ENCODE results near the gene ACMSD.
"Not testable (repeated sequence)": the region's sequence is repeated elsewhere in the genome, so short reads cannot be mapped to it uniquely, and the experiment has no call there.

The ACMSD gene

DNA sequence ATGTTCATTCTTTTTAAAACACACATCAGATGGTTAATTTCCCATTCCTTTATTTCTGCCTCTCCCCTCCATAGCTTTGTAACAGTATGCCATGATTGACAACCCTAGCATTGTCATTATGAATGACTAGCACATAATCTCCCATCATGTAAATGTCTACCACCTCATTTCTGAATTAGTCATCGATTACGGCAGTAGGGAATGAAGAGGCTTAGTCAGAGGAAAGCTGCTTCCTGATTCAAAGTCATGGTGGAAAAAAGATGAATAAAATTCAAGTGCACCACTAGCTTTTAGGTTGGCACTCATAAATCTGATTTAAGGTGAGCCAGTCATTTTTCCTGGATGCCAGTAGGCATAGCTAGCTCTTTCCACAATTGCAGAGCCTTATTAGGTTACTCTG, 19.1 kb upstream of the ACMSD start:
- no peaks in the 10 kb centered on the region for H3K36me3 ChIP-seq (ENCODE audit: control insufficient read depth, insufficient read depth, low read length)

DNA sequence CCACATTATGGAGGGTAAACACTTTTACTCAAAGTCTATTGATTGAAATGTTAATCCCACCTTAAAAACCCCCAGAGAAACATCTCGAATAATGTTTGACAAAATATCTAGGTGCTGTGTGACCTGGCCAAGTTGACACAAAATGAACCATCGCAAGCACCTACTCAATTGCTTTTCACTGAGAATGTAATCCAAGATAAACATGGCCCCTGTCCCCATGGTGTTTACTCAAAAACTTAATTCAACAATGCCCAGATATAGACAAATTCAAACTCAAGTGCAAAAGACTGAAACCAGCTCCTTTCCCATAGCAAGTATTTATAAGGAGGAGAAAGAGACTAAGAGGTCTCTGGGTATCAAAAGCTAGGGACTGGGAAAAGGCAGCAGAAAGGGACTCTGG, 15.0 kb upstream of the ACMSD start:
- 80 to 93% methylated on average over 1 of the region's 2 CpGs for WGBS, 2 experiments (ENCODE audit: insufficient coverage in 2 of 2)
- Histone ChIP-seq H3K36me3 (ENCODE audit: control insufficient read depth, insufficient read depth, low read length) (no peaks in the 10 kb centered on the region), H3K27ac (ENCODE audit: low read depth, low read length, severe bottlenecking) (no peak overlapping the region), H3K4me3 (ENCODE audit: extremely low read depth, insufficient read depth, low read length, poor library complexity, severe bottlenecking) (no peak overlapping the region), H3K9me3 (ENCODE audit: control insufficient read depth, low read length) (no peaks in the 10 kb centered on the region), H3K4me1 (ENCODE audit: control insufficient read depth, insufficient read depth, low read length, poor library complexity, severe bottlenecking) (no peaks in the 10 kb centered on the region)

More for the DNA sequence above, 19.1 kb upstream of the ACMSD start:
- WGBS, 2 experiments (ENCODE audit: insufficient coverage in 2 of 2), result 83% methylated on average over 1 of the region's 2 CpGs; no CpG with 5 or more reads in 1 of the 2 experiments
- no peaks in the 10 kb centered on the region for H3K4me1 ChIP-seq (ENCODE audit: control insufficient read depth, insufficient read depth, low read length, poor library complexity, severe bottlenecking)
- H3K9me3 ChIP-seq (ENCODE audit: control insufficient read depth, low read length), result no peaks in the 10 kb centered on the region
- H3K4me3 ChIP-seq (ENCODE audit: extremely low read depth, insufficient read depth, low read length, poor library complexity, severe bottlenecking), result no peak overlapping the region
- H3K27ac ChIP-seq (ENCODE audit: low read depth, low read length, severe bottlenecking), result no peak overlapping the region

DNA sequence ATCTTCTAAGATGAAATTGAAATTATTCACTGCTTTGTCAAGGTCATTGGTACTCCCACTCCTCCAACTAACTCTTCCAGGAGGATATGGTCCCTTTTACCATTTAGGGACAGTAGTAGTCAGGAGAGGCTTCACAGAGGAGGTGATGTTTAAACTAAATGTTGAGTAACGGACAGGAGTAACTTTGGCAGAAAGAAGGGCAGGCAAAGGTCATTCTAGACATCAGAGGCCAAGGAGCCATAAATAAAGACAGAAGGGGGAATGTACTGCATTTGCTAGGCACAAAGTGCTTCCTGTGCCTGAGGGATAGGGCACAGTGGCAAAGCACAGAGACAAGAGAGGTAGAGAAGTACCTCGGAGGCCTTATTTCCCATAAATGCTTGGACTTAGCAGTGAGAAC, 14.6 kb upstream of the ACMSD start:
- WGBS, 2 experiments (ENCODE audit: insufficient coverage in 2 of 2), result 88 to 96% methylated on average over 2 of the region's 2 CpGs

DNA sequence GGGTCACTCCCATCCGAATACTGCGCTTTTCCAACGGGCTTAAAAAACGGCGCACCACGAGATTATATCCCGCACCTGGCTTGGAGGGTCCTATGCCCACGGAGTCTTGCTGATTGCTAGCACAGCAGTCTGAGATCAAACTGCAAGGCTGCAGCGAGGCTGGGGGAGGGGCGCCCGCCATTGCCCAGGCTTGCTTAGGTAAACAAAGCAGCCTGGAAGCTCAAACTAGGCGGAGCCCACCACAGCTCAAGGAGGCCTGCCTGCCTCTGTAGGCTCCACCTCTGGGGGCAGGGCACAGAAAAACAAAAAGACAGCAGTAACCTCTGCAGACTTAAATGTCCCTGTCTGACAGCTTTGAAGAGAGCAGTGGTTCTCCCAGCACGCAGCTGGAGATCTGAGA, 12.7 kb upstream of the ACMSD start:
- not testable (repeated sequence) for H3K9me3 ChIP-seq (ENCODE audit: control insufficient read depth, low read length); H3K36me3 ChIP-seq (ENCODE audit: control insufficient read depth, insufficient read depth, low read length); H3K27ac ChIP-seq (ENCODE audit: low read depth, low read length, severe bottlenecking); H3K4me3 ChIP-seq (ENCODE audit: extremely low read depth, insufficient read depth, low read length, poor library complexity, severe bottlenecking); H3K4me1 ChIP-seq (ENCODE audit: control insufficient read depth, insufficient read depth, low read length, poor library complexity, severe bottlenecking)
- 100% methylated on average over 2 of the region's 13 CpGs; no CpG with 5 or more reads in 1 of the 2 experiments for WGBS, 2 experiments (ENCODE audit: insufficient coverage in 2 of 2)

More for the DNA sequence above, 14.6 kb upstream of the ACMSD start:
- Histone ChIP-seq H3K9me3 (ENCODE audit: control insufficient read depth, low read length) (no peaks in the 10 kb centered on the region), H3K4me1 (ENCODE audit: control insufficient read depth, insufficient read depth, low read length, poor library complexity, severe bottlenecking) (no peaks in the 10 kb centered on the region), H3K4me3 (ENCODE audit: extremely low read depth, insufficient read depth, low read length, poor library complexity, severe bottlenecking) (no peak overlapping the region), H3K36me3 (ENCODE audit: control insufficient read depth, insufficient read depth, low read length) (no peaks in the 10 kb centered on the region), H3K27ac (ENCODE audit: low read depth, low read length, severe bottlenecking) (no peak overlapping the region)

DNA sequence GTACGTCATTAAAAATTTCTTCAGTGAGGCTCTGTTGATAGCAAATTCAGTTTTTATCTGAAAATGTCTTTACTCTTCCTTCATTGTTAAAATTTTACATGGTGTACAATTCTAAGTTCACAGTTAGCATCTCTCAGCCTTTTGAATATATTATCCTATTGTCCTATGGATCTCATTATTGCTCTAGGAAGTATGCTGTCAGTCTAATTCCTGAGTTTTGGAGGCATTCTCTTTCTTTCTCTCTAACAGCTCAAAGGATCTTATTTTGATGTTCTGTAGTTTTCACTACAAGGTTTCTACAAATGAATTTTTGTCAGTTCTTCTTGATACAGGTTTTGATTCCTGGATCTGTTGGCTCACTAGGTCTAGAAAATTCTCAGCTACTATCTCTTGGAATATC, 2.9 kb upstream of the ACMSD start:
- H3K9me3 ChIP-seq (ENCODE audit: control insufficient read depth, low read length), result peaks cover 10% of the 10 kb centered on the region
- H3K36me3 ChIP-seq (ENCODE audit: control insufficient read depth, insufficient read depth, low read length), result no peaks in the 10 kb centered on the region
- WGBS, 2 experiments (ENCODE audit: insufficient coverage in 2 of 2), result no CpG with 5 or more reads among the region's 1 CpG
- H3K27ac ChIP-seq (ENCODE audit: low read depth, low read length, severe bottlenecking), result no peak overlapping the region
- no peak overlapping the region for H3K4me3 ChIP-seq (ENCODE audit: extremely low read depth, insufficient read depth, low read length, poor library complexity, severe bottlenecking)
- H3K4me1 ChIP-seq (ENCODE audit: control insufficient read depth, insufficient read depth, low read length, poor library complexity, severe bottlenecking), result no peaks in the 10 kb centered on the region

DNA sequence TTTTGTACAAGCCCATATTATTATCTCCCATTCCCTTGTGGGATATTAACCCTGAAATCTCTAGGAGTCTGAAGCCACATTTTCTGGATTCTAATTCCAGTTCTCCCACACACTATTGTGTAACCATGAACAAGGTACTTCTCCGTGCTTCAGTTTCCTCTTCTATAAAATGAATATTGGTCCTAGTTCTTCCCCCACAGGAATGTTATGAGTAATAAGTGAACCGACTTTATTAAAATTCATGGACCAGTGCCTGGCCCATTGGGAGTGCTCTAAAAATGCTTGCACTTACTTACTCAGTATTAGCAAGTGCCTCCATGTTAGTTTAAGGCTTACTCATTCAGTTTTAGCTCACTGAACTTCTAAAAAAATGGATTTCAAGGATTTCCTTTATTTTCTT, 1.4 kb upstream of the ACMSD start:
- H3K27ac ChIP-seq (ENCODE audit: low read depth, low read length, severe bottlenecking), result no peak overlapping the region
- peaks cover 10% of the 10 kb centered on the region for H3K9me3 ChIP-seq (ENCODE audit: control insufficient read depth, low read length)
- no peaks in the 10 kb centered on the region for H3K4me1 ChIP-seq (ENCODE audit: control insufficient read depth, insufficient read depth, low read length, poor library complexity, severe bottlenecking)
- H3K36me3 ChIP-seq (ENCODE audit: control insufficient read depth, insufficient read depth, low read length), result no peaks in the 10 kb centered on the region
- 80% methylated on average over 1 of the region's 2 CpGs; no CpG with 5 or more reads in 1 of the 2 experiments for WGBS, 2 experiments (ENCODE audit: insufficient coverage in 2 of 2)
- no peak overlapping the region for H3K4me3 ChIP-seq (ENCODE audit: extremely low read depth, insufficient read depth, low read length, poor library complexity, severe bottlenecking)

DNA sequence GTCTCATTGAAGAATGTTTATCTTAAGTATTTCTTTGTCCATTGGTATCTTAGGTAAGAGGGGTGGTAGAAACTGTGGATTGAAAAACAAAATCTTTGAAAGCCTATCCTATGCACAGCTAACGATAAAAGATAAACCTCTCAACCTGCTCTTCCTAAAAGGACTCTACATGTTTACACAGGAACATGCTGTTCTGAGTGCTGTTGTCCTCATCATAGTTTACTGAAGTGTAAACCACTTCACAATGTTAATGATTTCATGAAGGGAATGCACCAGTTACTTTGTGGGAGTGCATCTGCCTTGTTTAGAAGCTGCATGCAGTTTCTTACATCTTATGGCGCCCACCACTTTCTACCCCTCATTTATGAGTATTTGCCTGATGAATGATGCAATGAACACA, 1.2 kb downstream of the ACMSD start:
- WGBS, 2 experiments (ENCODE audit: insufficient coverage in 2 of 2), result no CpG with 5 or more reads among the region's 2 CpGs
- H3K27ac ChIP-seq (ENCODE audit: low read depth, low read length, severe bottlenecking), result no peak overlapping the region

DNA sequence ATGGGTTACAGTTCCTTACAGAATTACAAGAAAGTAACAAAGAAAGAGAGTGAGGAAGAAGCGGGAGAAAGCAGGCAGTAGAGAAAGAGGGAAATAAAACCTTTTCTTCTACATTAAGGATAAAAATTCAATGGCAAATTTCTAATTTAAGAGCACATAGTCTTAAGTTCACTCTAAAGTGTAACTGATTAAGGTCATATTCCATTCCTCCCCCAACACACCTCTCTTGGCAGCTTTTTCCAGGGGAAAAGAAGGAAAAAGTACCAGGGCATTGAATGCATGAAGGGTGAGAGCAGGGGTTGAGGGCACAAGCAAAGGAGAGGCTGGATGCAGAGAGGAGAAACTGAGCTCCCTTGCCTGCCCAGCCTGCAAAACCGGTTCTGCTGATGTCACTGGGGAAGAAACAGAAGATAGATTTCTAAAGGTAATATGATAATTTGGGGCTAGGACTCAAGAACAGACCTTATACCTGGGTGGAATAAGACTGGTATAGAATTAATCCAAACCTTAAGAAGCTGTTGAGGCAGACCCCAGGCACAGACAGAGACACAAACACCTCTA, 4.6 kb downstream of the ACMSD start:
- Histone ChIP-seq H3K27ac (ENCODE audit: low read depth, low read length, severe bottlenecking) (no peak overlapping the region), H3K4me3 (ENCODE audit: extremely low read depth, insufficient read depth, low read length, poor library complexity, severe bottlenecking) (no peak overlapping the region), H3K9me3 (ENCODE audit: control insufficient read depth, low read length) (no peaks in the 10 kb centered on the region), H3K4me1 (ENCODE audit: control insufficient read depth, insufficient read depth, low read length, poor library complexity, severe bottlenecking) (no peaks in the 10 kb centered on the region), H3K36me3 (ENCODE audit: control insufficient read depth, insufficient read depth, low read length) (no peaks in the 10 kb centered on the region)
- WGBS, 2 experiments (ENCODE audit: insufficient coverage in 2 of 2), result 81% methylated on average over 1 of the region's 2 CpGs; no CpG with 5 or more reads in 1 of the 2 experiments

More for the DNA sequence above, 1.2 kb downstream of the ACMSD start:
- Histone ChIP-seq H3K4me1 (ENCODE audit: control insufficient read depth, insufficient read depth, low read length, poor library complexity, severe bottlenecking) (no peaks in the 10 kb centered on the region), H3K4me3 (ENCODE audit: extremely low read depth, insufficient read depth, low read length, poor library complexity, severe bottlenecking) (no peak overlapping the region), H3K36me3 (ENCODE audit: control insufficient read depth, insufficient read depth, low read length) (no peaks in the 10 kb centered on the region), H3K9me3 (ENCODE audit: control insufficient read depth, low read length) (peaks cover 10% of the 10 kb centered on the region)

DNA sequence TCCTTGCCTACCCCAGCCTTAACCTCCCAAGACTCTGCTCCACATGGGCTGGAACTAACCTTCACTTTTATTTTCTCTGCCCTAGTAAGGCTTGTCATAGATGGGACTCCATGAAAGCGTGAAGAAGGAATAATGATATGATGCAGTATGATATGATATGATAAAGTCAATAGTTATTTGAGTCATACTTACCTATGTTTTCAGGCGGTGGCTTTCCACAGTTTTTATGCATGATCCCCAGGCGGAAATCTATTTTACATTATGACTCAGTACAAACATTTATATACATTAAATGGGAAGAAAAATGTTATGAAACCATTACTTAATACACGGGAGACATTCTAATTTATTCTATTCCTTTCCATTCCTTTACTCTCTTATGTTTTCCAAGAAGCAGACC, 5.6 kb downstream of the ACMSD start:
- Histone ChIP-seq H3K36me3 (ENCODE audit: control insufficient read depth, insufficient read depth, low read length) (no peaks in the 10 kb centered on the region), H3K4me1 (ENCODE audit: control insufficient read depth, insufficient read depth, low read length, poor library complexity, severe bottlenecking) (no peaks in the 10 kb centered on the region), H3K4me3 (ENCODE audit: extremely low read depth, insufficient read depth, low read length, poor library complexity, severe bottlenecking) (no peak overlapping the region), H3K27ac (ENCODE audit: low read depth, low read length, severe bottlenecking) (no peak overlapping the region), H3K9me3 (ENCODE audit: control insufficient read depth, low read length) (no peaks in the 10 kb centered on the region)
- WGBS, 2 experiments (ENCODE audit: insufficient coverage in 2 of 2), result no CpG with 5 or more reads among the region's 4 CpGs

DNA sequence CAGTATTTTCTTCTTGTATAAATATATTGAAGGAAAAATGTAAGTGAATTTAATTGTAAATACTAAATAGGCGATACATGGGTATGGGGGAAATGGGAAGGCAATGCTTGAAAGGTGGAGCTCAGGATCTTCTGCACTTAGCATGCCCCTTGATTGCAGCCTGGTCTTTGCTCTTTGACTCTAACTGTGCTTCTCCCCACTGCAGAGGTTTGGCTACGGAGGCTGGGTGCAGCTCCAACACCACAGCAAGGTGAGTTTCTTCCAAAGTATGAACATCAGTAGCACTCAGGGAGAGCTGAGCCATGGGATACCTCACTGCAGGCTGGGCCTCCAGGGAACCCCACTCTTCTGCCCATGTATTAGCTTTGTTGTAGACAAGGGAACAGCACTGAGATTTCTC, 6.6 kb downstream of the ACMSD start:
- H3K4me1 ChIP-seq (ENCODE audit: control insufficient read depth, insufficient read depth, low read length, poor library complexity, severe bottlenecking), result no peaks in the 10 kb centered on the region
- no peak overlapping the region for H3K27ac ChIP-seq (ENCODE audit: low read depth, low read length, severe bottlenecking)
- WGBS, 2 experiments (ENCODE audit: insufficient coverage in 2 of 2), result 100% methylated on average over 1 of the region's 2 CpGs; no CpG with 5 or more reads in 1 of the 2 experiments
- H3K36me3 ChIP-seq (ENCODE audit: control insufficient read depth, insufficient read depth, low read length), result no peaks in the 10 kb centered on the region
- H3K4me3 ChIP-seq (ENCODE audit: extremely low read depth, insufficient read depth, low read length, poor library complexity, severe bottlenecking), result no peak overlapping the region
- H3K9me3 ChIP-seq (ENCODE audit: control insufficient read depth, low read length), result no peaks in the 10 kb centered on the region

DNA sequence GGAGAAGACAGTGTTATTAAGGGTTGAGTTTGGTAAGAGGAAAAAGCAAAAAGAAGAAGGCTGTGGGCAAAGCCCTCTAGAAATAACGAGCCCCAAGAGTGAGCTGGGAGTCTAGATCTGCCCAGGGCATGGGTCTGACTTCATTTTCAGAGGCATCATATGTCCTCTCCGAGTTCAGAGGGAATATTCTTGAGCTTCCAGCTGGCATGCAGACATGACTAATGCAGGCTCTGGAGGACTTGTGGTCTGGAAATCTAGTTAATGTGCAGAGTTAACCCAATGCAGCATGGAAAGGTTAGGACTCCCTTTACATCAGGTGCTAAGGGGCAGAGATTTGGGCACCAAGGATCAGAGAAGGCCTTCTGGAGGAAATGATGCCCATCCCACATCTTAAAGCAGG, 7.3 kb downstream of the ACMSD start:
- 80 to 82% methylated on average over 2 of the region's 2 CpGs for WGBS, 2 experiments (ENCODE audit: insufficient coverage in 2 of 2)
- no peaks in the 10 kb centered on the region for H3K9me3 ChIP-seq (ENCODE audit: control insufficient read depth, low read length)
- H3K27ac ChIP-seq (ENCODE audit: low read depth, low read length, severe bottlenecking), result no peak overlapping the region
- H3K36me3 ChIP-seq (ENCODE audit: control insufficient read depth, insufficient read depth, low read length), result no peaks in the 10 kb centered on the region
- H3K4me3 ChIP-seq (ENCODE audit: extremely low read depth, insufficient read depth, low read length, poor library complexity, severe bottlenecking), result no peak overlapping the region
- H3K4me1 ChIP-seq (ENCODE audit: control insufficient read depth, insufficient read depth, low read length, poor library complexity, severe bottlenecking), result no peaks in the 10 kb centered on the region
